GM04504 (cell line): ENCODE data around the gene SLC22A1.
A peak's percentile ranks its signal among the peaks of the same experiment; 100 is the strongest.
"Not testable (repeated sequence)": the region's sequence is repeated elsewhere in the genome, so short reads cannot be mapped to it uniquely, and the experiment has no call there.

Experiments used
- DNase-seq: peaks from one replicate; pipeline ENCODE4 v3.0.0-alpha.2; 2012; ENCODE audit warnings: low read depth

Gene SLC22A1

GRCh38 chr6:160093946-160094345 lies 27.7 kb upstream of the SLC22A1 start:
- DNase-seq = no peak

DNA sequence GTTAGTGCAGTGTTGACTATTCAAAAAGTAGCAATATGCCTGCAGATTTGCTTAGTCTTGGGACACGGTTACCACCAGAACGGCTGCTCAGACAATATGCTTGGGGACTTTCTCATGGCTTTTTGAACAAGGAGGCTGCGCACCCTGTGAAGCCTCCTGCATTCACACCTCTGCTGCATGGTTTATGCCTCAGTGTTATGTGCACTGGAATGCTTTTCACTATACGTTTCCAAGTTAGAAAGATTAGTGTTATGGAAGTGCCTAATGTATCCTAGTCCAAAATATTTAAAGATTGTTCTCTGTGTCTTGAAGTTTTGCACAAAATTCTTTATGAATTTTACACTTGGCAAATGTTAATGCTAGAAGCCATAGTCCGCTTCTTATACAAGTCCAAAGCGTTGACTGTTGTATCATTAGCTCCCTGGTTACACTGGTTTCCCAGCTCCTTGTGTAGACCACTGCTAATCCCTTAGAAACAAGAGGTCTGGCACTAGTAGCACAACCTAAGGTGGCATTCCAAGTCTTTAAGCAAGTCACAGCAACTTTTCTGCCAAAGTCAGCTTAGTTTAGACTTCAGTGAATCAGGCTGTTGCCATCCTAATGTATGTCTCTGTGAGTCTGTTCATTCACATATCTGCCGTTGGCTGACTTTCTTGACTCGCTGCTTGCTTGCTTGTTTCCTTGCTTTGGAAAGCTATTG lies 26.3 kb upstream of the SLC22A1 start:
- no peak for DNase-seq

DNA sequence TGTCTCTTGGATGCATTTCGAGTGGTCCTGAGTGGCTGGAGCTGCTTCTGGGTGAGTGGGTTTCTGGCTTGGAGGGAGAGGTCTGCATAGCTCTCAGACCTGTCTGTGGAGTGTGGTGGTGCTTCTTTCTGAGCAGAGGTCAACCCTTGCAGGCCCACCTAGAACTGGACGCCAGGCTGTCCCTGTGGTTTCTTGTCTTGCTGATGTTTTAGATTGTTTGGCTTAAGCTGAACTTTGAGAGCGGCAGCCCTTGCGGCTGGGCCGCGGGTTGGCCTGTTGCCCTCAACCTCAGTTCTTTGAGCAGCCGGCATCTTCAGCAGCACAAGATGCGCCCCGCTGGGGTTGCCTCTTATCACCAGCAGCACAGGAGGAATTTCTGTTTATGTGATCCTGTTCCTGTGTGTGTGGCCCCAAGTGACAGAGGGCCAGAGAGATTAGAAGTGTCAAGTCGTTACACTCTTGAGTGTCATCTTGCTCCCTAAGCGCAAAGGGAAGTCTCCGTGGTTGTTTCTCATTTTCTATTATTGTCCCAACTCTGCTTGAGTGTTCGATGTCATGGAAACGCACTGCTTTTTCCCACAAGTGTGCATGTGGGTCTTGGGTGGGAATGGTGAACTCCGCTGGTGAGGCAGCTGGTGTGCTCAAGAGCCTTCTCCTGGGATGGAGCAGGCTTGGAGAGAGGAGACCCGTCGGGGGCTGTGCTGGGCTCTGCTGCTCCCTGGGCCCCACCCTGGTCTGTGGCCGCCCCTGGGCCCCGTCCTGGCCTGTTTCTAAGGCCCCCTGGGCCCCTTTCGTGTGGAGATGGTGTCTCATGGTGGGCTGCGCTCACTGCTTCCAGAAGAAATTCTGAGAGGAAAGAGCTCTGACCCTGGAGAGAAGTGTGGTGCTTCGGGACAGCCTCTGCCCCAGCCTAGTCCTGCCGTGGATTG lies 20.1 kb upstream of the SLC22A1 start:
- DNase-seq = no peak

DNA sequence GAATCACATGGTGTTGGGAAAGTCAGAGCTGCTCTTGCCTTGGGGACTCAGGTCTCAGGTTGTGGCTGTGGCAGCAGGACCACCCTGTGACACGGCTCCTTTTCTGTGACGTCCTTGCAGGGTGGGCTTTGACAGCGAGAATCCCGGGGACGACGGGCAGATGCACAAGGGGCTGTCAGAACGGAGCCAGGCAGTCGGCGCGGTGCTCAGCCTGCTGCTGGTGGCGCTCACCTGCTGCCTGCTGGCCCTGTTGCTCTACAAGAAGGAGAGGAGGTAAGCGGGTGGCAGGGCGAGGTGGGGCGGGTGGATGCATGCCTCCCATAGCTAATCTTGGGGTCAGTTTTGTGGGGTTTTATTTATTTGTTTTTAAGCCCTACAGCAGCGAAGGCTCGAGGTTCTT lies 19.2 kb upstream of the SLC22A1 start:
- no peak for DNase-seq

GRCh38 chr6:160102956-160103824 lies 18.4 kb upstream of the SLC22A1 start:
- DNase-seq = peak; percentile 12

DNA sequence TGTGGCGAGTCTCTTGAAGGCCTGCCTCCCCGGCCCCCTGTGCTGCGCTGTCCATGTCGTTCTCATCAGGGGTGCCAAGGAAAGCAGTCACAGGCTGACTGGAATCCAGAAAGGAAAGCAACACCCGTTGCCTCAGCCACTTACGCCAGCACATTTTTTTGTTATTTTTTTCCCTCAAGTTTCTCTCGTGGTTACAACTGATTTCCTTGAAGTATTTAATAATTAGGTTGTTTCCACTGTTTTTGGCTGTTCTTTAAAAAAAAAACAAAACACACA lies 17.9 kb upstream of the SLC22A1 start:
- DNase-seq = no peak

DNA sequence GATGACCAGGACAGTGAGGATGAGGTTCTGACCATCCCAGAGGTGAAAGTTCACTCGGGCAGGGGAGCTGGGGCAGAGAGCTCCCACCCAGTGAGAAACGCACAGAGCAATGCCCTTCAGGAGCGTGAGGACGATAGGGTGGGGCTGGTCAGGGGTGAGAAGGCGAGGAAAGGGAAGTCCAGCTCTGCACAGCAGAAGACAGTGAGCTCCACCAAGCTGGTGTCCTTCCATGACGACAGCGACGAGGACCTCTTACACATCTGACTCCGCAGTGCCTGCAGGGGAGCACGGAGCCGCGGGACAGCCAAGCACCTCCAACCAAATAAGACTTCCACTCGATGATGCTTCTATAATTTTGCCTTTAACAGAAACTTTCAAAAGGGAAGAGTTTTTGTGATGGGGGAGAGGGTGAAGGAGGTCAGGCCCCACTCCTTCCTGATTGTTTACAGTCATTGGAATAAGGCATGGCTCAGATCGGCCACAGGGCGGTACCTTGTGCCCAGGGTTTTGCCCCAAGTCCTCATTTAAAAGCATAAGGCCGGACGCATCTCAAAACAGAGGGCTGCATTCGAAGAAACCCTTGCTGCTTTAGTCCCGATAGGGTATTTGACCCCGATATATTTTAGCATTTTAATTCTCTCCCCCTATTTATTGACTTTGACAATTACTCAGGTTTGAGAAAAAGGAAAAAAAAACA lies 16.6 kb upstream of the SLC22A1 start:
- DNase-seq = no peak

- no peak for DNase-seq
Measured at GRCh38 chr6:160106010-160106409, 15.6 kb upstream of the SLC22A1 start.

GRCh38 chr6:160106701-160107100 lies 14.9 kb upstream of the SLC22A1 start:
- DNase-seq = no peak

GRCh38 chr6:160108077-160108476 lies 13.5 kb upstream of the SLC22A1 start:
- no peak for DNase-seq

- no peak for DNase-seq
Measured at GRCh38 chr6:160110586-160111123, 11.0 kb upstream of the SLC22A1 start.

GRCh38 chr6:160111806-160112205 lies 9.8 kb upstream of the SLC22A1 start:
- DNase-seq = no peak

- no peak for DNase-seq
Measured at GRCh38 chr6:160112628-160113299, 8.9 kb upstream of the SLC22A1 start.

DNA sequence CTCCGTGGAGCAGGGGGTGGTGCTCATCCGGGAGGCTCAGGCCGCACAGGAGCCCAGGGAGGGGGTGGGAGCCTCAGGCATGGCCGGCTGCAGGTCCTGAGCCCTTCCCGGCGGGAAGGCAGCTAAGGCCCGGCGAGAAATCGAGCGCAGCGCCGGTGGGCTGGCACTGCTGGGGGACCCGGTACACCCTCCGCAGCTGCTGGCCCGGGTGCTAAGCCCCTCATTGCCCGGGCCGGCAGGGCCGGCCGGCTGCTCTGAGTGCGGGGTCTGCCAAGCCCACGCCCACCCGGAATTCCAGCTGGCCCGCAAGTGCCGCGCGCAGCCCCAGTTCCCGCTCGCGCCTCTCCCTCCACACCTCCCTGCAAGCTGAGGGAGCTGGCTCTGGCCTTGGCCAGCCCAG lies 7.1 kb upstream of the SLC22A1 start:
- DNase-seq = not testable (repeated sequence)

DNA sequence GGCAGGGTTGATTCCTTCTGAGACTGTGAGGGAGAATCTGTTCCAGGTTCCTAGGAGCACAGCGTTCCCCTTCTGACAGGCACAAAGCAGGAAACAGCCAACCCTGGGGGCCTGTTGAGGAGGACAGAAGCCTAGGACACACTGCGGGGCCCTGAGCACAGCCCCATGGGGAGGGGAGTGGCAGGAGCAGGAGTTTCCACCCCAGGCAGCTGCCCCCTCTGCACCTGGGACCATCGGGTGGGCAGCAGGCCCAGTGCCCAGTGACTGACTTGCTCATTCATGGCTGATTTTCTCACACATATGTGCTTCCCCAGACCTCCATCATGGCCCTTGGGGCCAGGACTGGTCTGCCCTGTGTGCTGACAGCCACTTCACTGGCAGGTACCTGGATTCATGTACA lies 6.2 kb upstream of the SLC22A1 start:
- no peak for DNase-seq

DNA sequence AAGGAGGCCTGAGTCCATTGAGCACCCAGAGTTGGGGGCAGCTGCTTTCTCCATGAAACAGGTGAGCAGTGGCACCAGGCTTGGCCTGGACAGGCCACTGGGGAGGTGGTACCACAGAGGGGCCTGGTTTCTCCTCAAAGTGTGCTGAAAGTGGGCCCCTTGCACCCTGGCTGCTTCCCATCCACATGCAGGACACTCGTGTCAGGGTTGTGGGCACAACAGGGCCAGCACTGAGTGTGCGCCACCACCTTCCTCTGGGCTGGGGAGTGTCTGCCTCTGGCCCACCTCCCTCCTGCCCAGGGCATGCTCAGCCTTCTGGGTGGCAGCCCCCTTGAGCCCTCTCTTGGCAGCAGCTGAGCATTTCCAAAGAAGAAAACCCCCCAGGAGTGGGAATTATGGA lies 5.2 kb upstream of the SLC22A1 start:
- DNase-seq = no peak

- DNase-seq = no peak
Measured at GRCh38 chr6:160117137-160117536, 4.5 kb upstream of the SLC22A1 start.

DNA sequence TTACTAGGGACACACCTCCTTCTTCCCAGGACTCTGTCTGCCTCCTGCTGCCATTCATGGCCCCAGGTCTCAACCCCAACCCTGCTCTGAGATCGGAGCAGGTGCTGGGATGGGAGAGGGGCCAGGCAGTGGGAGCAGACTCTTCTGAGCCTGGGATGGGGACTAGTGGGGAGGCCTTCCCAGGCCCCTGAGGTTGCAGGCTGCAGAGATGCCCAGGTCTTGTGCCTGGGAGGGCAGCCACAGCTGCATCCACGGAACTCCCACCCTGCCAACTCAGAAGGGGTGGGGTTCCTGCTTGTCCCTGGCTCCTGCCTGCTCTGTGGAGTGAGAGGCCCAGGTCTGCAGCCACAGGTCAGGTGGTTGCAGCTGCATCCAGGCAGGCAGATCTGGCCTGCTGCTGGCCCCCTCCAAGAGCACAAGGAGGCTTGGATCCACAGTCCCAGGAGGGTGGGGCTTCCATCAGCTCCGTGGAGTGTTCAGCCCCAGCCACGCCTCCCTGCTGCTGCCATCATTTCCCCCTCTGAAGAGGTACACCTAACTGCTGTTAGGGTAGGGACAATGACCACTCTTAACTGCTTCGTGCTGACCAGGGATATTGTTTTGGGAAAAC lies 2.9 kb upstream of the SLC22A1 start:
- DNase-seq = no peak

- DNase-seq = no peak
Measured at GRCh38 chr6:160120087-160120486, 1.5 kb upstream of the SLC22A1 start.

GRCh38 chr6:160121981-160122380 lies 366 bp downstream of the SLC22A1 start:
- DNase-seq = no peak

DNA sequence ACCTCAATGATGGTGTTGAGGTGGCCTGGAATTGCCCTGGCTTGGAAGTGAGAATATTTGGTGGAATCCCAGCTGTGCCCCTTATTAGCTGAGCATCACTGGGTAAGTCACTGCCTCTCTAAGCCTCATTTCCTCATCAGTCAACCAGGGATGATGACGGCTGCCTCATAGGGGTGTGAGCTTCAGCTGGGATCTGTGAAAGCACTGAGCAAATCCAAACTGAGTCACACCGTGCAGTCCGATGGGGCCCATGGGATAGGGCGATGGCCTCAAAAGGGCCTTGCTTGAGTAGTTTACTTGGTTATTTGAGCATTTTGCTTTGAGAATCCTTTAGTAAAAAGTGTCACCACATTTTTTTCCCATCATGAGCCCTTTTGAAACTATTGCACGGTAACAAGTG lies 1.1 kb downstream of the SLC22A1 start:
- DNase-seq = no peak
